ENCODE results near the gene TRIM24.
"Not testable (repeated sequence)": the region's sequence is repeated elsewhere in the genome, so short reads cannot be mapped to it uniquely, and the experiment has no call there.

The TRIM24 gene

GRCh38 chr7:138435231-138435919 lies 24.7 kb upstream of the TRIM24 start:
- no peak overlapping the region for H3K27ac ChIP-seq (ENCODE audit: low read length)
- no peaks in the 10 kb centered on the region for H3K36me3 ChIP-seq (ENCODE audit: control insufficient read depth, low read depth, low read length)
- H3K9ac ChIP-seq (ENCODE audit: low read length), result no peak overlapping the region
- no peaks in the 10 kb centered on the region for H3K27me3 ChIP-seq (ENCODE audit: control insufficient read depth, insufficient read depth, low read length)
- H3K9me3 ChIP-seq (ENCODE audit: control insufficient read depth, low read depth, low read length), result peaks cover 18% of the 10 kb centered on the region
- H3K4me3 ChIP-seq (ENCODE audit: low read length), result no peak overlapping the region
- H3K4me1 ChIP-seq (ENCODE audit: control insufficient read depth, low read depth, low read length), result peaks cover 11% of the 10 kb centered on the region

GRCh38 chr7:138436388-138436787 lies 23.7 kb upstream of the TRIM24 start:
- H3K27me3 ChIP-seq (ENCODE audit: control insufficient read depth, insufficient read depth, low read length), result no peaks in the 10 kb centered on the region
- no peak overlapping the region for H3K9ac ChIP-seq (ENCODE audit: low read length)
- no peak overlapping the region for H3K27ac ChIP-seq (ENCODE audit: low read length)
- no peak overlapping the region for H3K4me3 ChIP-seq (ENCODE audit: low read length)
- H3K36me3 ChIP-seq (ENCODE audit: control insufficient read depth, low read depth, low read length), result no peaks in the 10 kb centered on the region
- H3K4me1 ChIP-seq (ENCODE audit: control insufficient read depth, low read depth, low read length), result peaks cover 11% of the 10 kb centered on the region
- H3K9me3 ChIP-seq (ENCODE audit: control insufficient read depth, low read depth, low read length), result peaks cover 10% of the 10 kb centered on the region

GRCh38 chr7:138440460-138440859 lies 19.6 kb upstream of the TRIM24 start:
- no peaks in the 10 kb centered on the region for H3K36me3 ChIP-seq (ENCODE audit: control insufficient read depth, low read depth, low read length)
- no peaks in the 10 kb centered on the region for H3K27me3 ChIP-seq (ENCODE audit: control insufficient read depth, insufficient read depth, low read length)
- no peaks in the 10 kb centered on the region for H3K9me3 ChIP-seq (ENCODE audit: control insufficient read depth, low read depth, low read length)
- no peak overlapping the region for H3K9ac ChIP-seq (ENCODE audit: low read length)
- no peak overlapping the region for H3K4me3 ChIP-seq (ENCODE audit: low read length)
- H3K4me1 ChIP-seq (ENCODE audit: control insufficient read depth, low read depth, low read length), result no peaks in the 10 kb centered on the region
- no peak overlapping the region for H3K27ac ChIP-seq (ENCODE audit: low read length)

GRCh38 chr7:138442822-138443221 lies 17.2 kb upstream of the TRIM24 start:
- H3K27ac ChIP-seq (ENCODE audit: low read length), result no peak overlapping the region
- H3K4me1 ChIP-seq (ENCODE audit: control insufficient read depth, low read depth, low read length), result no peaks in the 10 kb centered on the region
- no peak overlapping the region for H3K4me3 ChIP-seq (ENCODE audit: low read length)
- no peaks in the 10 kb centered on the region for H3K9me3 ChIP-seq (ENCODE audit: control insufficient read depth, low read depth, low read length)
- no peaks in the 10 kb centered on the region for H3K36me3 ChIP-seq (ENCODE audit: control insufficient read depth, low read depth, low read length)
- H3K9ac ChIP-seq (ENCODE audit: low read length), result no peak overlapping the region
- no peaks in the 10 kb centered on the region for H3K27me3 ChIP-seq (ENCODE audit: control insufficient read depth, insufficient read depth, low read length)

GRCh38 chr7:138449580-138449979 lies 10.5 kb upstream of the TRIM24 start:
- H3K4me3 ChIP-seq (ENCODE audit: low read length), result no peak overlapping the region
- no peaks in the 10 kb centered on the region for H3K4me1 ChIP-seq (ENCODE audit: control insufficient read depth, low read depth, low read length)
- no peak overlapping the region for H3K9ac ChIP-seq (ENCODE audit: low read length)
- H3K27me3 ChIP-seq (ENCODE audit: control insufficient read depth, insufficient read depth, low read length), result no peaks in the 10 kb centered on the region
- no peaks in the 10 kb centered on the region for H3K36me3 ChIP-seq (ENCODE audit: control insufficient read depth, low read depth, low read length)
- no peak overlapping the region for H3K27ac ChIP-seq (ENCODE audit: low read length)
- H3K9me3 ChIP-seq (ENCODE audit: control insufficient read depth, low read depth, low read length), result no peaks in the 10 kb centered on the region

- no peak overlapping the region for H3K27ac ChIP-seq (ENCODE audit: low read length)
- H3K27me3 ChIP-seq (ENCODE audit: control insufficient read depth, insufficient read depth, low read length), result no peaks in the 10 kb centered on the region
- no peaks in the 10 kb centered on the region for H3K9me3 ChIP-seq (ENCODE audit: control insufficient read depth, low read depth, low read length)
- no peak overlapping the region for H3K4me3 ChIP-seq (ENCODE audit: low read length)
- no peak overlapping the region for H3K9ac ChIP-seq (ENCODE audit: low read length)
- no peaks in the 10 kb centered on the region for H3K36me3 ChIP-seq (ENCODE audit: control insufficient read depth, low read depth, low read length)
- H3K4me1 ChIP-seq (ENCODE audit: control insufficient read depth, low read depth, low read length), result peaks cover 15% of the 10 kb centered on the region
Measured at GRCh38 chr7:138455609-138456008, 4.5 kb upstream of the TRIM24 start.

GRCh38 chr7:138456220-138456619 lies 3.8 kb upstream of the TRIM24 start:
- H3K27ac ChIP-seq (ENCODE audit: low read length), result no peak overlapping the region
- no peaks in the 10 kb centered on the region for H3K9me3 ChIP-seq (ENCODE audit: control insufficient read depth, low read depth, low read length)
- no peak overlapping the region for H3K4me3 ChIP-seq (ENCODE audit: low read length)
- H3K36me3 ChIP-seq (ENCODE audit: control insufficient read depth, low read depth, low read length), result no peaks in the 10 kb centered on the region
- no peaks in the 10 kb centered on the region for H3K27me3 ChIP-seq (ENCODE audit: control insufficient read depth, insufficient read depth, low read length)
- peaks cover 15% of the 10 kb centered on the region for H3K4me1 ChIP-seq (ENCODE audit: control insufficient read depth, low read depth, low read length)
- no peak overlapping the region for H3K9ac ChIP-seq (ENCODE audit: low read length)

GRCh38 chr7:138458576-138459412 lies 1.3 kb upstream of the TRIM24 start:
- Histone ChIP-seq H3K9ac (ENCODE audit: low read length) (peak overlapping the region; percentile 95), H3K4me3 (ENCODE audit: low read length) (peak overlapping the region; percentile 90), H3K9me3 (ENCODE audit: control insufficient read depth, low read depth, low read length) (no peaks in the 10 kb centered on the region), H3K36me3 (ENCODE audit: control insufficient read depth, low read depth, low read length) (peaks cover 6% of the 10 kb centered on the region), H3K4me1 (ENCODE audit: control insufficient read depth, low read depth, low read length) (peaks cover 15% of the 10 kb centered on the region), H3K27me3 (ENCODE audit: control insufficient read depth, insufficient read depth, low read length) (no peaks in the 10 kb centered on the region), H3K27ac (ENCODE audit: low read length) (peak overlapping the region; percentile 72)

- H3K4me3 ChIP-seq (ENCODE audit: low read length), result peak overlapping the region; percentile 90
- peak overlapping the region; percentile 95 for H3K9ac ChIP-seq (ENCODE audit: low read length)
- peaks cover 7% of the 10 kb centered on the region for H3K36me3 ChIP-seq (ENCODE audit: control insufficient read depth, low read depth, low read length)
- no peaks in the 10 kb centered on the region for H3K9me3 ChIP-seq (ENCODE audit: control insufficient read depth, low read depth, low read length)
- no peaks in the 10 kb centered on the region for H3K27me3 ChIP-seq (ENCODE audit: control insufficient read depth, insufficient read depth, low read length)
- peak overlapping the region; percentile 72 for H3K27ac ChIP-seq (ENCODE audit: low read length)
- H3K4me1 ChIP-seq (ENCODE audit: control insufficient read depth, low read depth, low read length), result peaks cover 17% of the 10 kb centered on the region
Measured at GRCh38 chr7:138459413-138460175, 465 bp upstream of the TRIM24 start.

- Histone ChIP-seq H3K4me1 (ENCODE audit: control insufficient read depth, low read depth, low read length) (peaks cover 18% of the 10 kb centered on the region), H3K27ac (ENCODE audit: low read length) (peak overlapping the region; percentile 14), H3K9me3 (ENCODE audit: control insufficient read depth, low read depth, low read length) (no peaks in the 10 kb centered on the region), H3K27me3 (ENCODE audit: control insufficient read depth, insufficient read depth, low read length) (no peaks in the 10 kb centered on the region), H3K36me3 (ENCODE audit: control insufficient read depth, low read depth, low read length) (peaks cover 12% of the 10 kb centered on the region), H3K9ac (ENCODE audit: low read length) (peak overlapping the region; percentile 75), H3K4me3 (ENCODE audit: low read length) (peak overlapping the region; percentile 90)
Measured at GRCh38 chr7:138460649-138461607, 869 bp downstream of the TRIM24 start.

GRCh38 chr7:138463291-138463618 lies 3.2 kb downstream of the TRIM24 start:
- H3K4me3 ChIP-seq (ENCODE audit: low read length), result peak overlapping the region; percentile 43

More at GRCh38 chr7:138463291-138463618, 3.2 kb downstream of the TRIM24 start:
- Histone ChIP-seq H3K4me1 (ENCODE audit: control insufficient read depth, low read depth, low read length) (peaks cover 17% of the 10 kb centered on the region), H3K36me3 (ENCODE audit: control insufficient read depth, low read depth, low read length) (peaks cover 16% of the 10 kb centered on the region)
- not testable (repeated sequence) for H3K9me3 ChIP-seq (ENCODE audit: control insufficient read depth, low read depth, low read length); H3K27me3 ChIP-seq (ENCODE audit: control insufficient read depth, insufficient read depth, low read length); H3K27ac ChIP-seq (ENCODE audit: low read length); H3K9ac ChIP-seq (ENCODE audit: low read length)
